C4-2B (cell line): Measurements from ENCODE around the gene ARL4C.

Experiments
- ZFX ChIP-seq: fragments of 450-650 bp; IDR thresholded peaks from 2 replicates; pipeline ENCODE4 v1.6.1; 2017
- TF ChIP-seq, protein P1 (sequence below): fragments of 450-650 bp; conservative IDR thresholded peaks from 2 replicates; pipeline ENCODE4 v1.5.1; 2017; ENCODE audit warnings: mild to moderate bottlenecking

DNA sequence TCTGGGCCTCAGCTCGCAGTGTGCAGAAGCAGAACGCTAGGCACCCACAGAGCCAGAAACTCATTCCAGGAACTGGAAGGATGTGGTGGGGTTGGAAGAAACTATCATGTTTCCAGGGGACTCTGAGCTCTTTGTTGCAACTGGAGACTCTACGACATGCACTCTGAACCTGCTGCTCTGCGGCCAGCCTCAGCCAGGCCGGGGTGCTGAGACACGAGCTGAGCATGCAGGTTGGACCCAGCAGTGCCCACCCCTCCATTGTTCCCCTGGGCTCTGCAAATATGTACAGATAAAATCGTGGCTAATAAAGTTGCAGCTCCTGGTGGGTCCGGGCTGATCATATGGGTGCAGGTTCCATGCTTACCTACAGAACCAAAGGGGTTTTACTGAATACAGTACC, 37.6 kb upstream of the ARL4C start:
- TF ChIP-seq, protein P1, sequence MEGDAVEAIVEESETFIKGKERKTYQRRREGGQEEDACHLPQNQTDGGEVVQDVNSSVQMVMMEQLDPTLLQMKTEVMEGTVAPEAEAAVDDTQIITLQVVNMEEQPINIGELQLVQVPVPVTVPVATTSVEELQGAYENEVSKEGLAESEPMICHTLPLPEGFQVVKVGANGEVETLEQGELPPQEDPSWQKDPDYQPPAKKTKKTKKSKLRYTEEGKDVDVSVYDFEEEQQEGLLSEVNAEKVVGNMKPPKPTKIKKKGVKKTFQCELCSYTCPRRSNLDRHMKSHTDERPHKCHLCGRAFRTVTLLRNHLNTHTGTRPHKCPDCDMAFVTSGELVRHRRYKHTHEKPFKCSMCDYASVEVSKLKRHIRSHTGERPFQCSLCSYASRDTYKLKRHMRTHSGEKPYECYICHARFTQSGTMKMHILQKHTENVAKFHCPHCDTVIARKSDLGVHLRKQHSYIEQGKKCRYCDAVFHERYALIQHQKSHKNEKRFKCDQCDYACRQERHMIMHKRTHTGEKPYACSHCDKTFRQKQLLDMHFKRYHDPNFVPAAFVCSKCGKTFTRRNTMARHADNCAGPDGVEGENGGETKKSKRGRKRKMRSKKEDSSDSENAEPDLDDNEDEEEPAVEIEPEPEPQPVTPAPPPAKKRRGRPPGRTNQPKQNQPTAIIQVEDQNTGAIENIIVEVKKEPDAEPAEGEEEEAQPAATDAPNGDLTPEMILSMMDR: no peak
- no peak for TF ChIP-seq ZFX
